WTC11 (cell line): Measurements from ENCODE around the gene AKTIP. TPM values are rescaled to one million over a fixed set of nuclear protein-coding genes. Genes with fewer than 3 reads are reported as not detected.

Experiments
- ATAC-seq: fragments of 200-7000 bp; cut with Tn5 transposase; 2 replicates; pipeline ENCODE4 v1.10.0; 2021; ENCODE audit warnings: mild to moderate bottlenecking, moderate library complexity
- CTCF ChIA-PET: fragments of 300-600 bp; sonication (Branson Sonifier 250); formaldehyde crosslinking; loops from one replicate; lab custom pipeline; 2021; ENCODE audit warnings: antibody characterized with exemption; lab: Charles Lee
- POLR2A ChIA-PET: fragments of 350-600 bp; sonication (Branson Sonifier 250); formaldehyde crosslinking; loops from one replicate; lab custom pipeline; 2021; ENCODE audit warnings: antibody characterized with exemption; lab: Charles Lee
- DNase-seq: peaks from one replicate; pipeline ENCODE4 v3.0.0; 2021; ENCODE audit warnings: low spot score
- H3K27ac Mint-ChIP-seq: 2 replicates; pipeline ENCODE4 v1.8.0; 2021; ENCODE audit warnings: mixed read lengths
- H3K27me3 Mint-ChIP-seq: 2 replicates; pipeline ENCODE4 v1.8.0; 2021; ENCODE audit warnings: low read depth, mild to moderate bottlenecking, moderate library complexity, mixed read lengths
- H3K36me3 Mint-ChIP-seq: 2 replicates; pipeline ENCODE4 v1.8.0; 2021; ENCODE audit warnings: mixed read lengths
- H3K4me1 Mint-ChIP-seq: 2 replicates; pipeline ENCODE4 v1.8.0; 2022; ENCODE audit warnings: mixed read lengths
- H3K4me3 Mint-ChIP-seq: 2 replicates; pipeline ENCODE4 v1.8.0; 2021; ENCODE audit warnings: mild to moderate bottlenecking, moderate library complexity, mixed read lengths
- H3K9me3 Mint-ChIP-seq: 2 replicates; pipeline ENCODE4 v1.8.0; 2021; ENCODE audit warnings: mixed read lengths
- AR ChIP-seq: fragments of 250-450 bp; sonication (Bioruptor Pico); IDR thresholded peaks from 2 replicates; pipeline ENCODE4 v1.9.0; 2021; ENCODE audit warnings: mild to moderate bottlenecking
- ARID4B ChIP-seq: sonication (generic); formaldehyde crosslinking; IDR thresholded peaks from 2 replicates; pipeline ENCODE4 v1.8.0; 2023; ENCODE audit warnings: missing genetic modification reagents, mild to moderate bottlenecking, borderline replicate concordance
- CBFB ChIP-seq: sonication (generic); formaldehyde crosslinking; IDR thresholded peaks from 2 replicates; pipeline ENCODE4 v1.8.1; 2022; ENCODE audit warnings: mild to moderate bottlenecking, low read depth, missing genetic modification reagents
- CTCF ChIP-seq: fragments of 200-600 bp; IDR thresholded peaks from 2 replicates; pipeline ENCODE4 v1.8.0; 2022; ENCODE audit warnings: antibody characterized with exemption
- FOXK1 ChIP-seq: sonication (generic); formaldehyde crosslinking; IDR thresholded peaks from 2 replicates; pipeline ENCODE4 v1.8.0; 2022; ENCODE audit warnings: mild to moderate bottlenecking, moderate library complexity, missing genetic modification reagents
- JAZF1 ChIP-seq: fragments of 250-450 bp; sonication (Bioruptor Pico); IDR thresholded peaks from 2 replicates; pipeline ENCODE4 v1.9.0; 2021; ENCODE audit warnings: moderate library complexity, mild to moderate bottlenecking, inconsistent platforms
- JUN ChIP-seq: sonication (generic); formaldehyde crosslinking; IDR thresholded peaks from 2 replicates; pipeline ENCODE4 v1.8.0; 2023; ENCODE audit warnings: mild to moderate bottlenecking, missing genetic modification reagents
- MAX ChIP-seq: sonication (generic); formaldehyde crosslinking; IDR thresholded peaks from 2 replicates; pipeline ENCODE4 v1.8.0; 2022; ENCODE audit warnings: mild to moderate bottlenecking, missing genetic modification reagents
- NFYB ChIP-seq: sonication (generic); formaldehyde crosslinking; conservative IDR thresholded peaks from 2 replicates; pipeline ENCODE4 v1.8.0; 2022; ENCODE audit warnings: low read depth, missing genetic modification reagents
- NR2C2 ChIP-seq: sonication (generic); formaldehyde crosslinking; IDR thresholded peaks from 2 replicates; pipeline ENCODE4 v1.8.0; 2022; ENCODE audit warnings: mild to moderate bottlenecking, missing genetic modification reagents
- OVOL2 ChIP-seq: fragments of 250-450 bp; sonication (Bioruptor Pico); IDR thresholded peaks from 2 replicates; pipeline ENCODE4 v1.9.0; 2021; ENCODE audit warnings: mild to moderate bottlenecking, borderline replicate concordance
- SMAD4 ChIP-seq: sonication (generic); formaldehyde crosslinking; IDR thresholded peaks from 2 replicates; pipeline ENCODE4 v1.8.0; 2022; ENCODE audit warnings: mild to moderate bottlenecking, missing genetic modification reagents
- TP53 ChIP-seq: sonication (generic); formaldehyde crosslinking; IDR thresholded peaks from 2 replicates; pipeline ENCODE4 v1.8.1; 2023; ENCODE audit warnings: mild to moderate bottlenecking, missing genetic modification reagents
- ZBTB21 ChIP-seq: sonication (generic); formaldehyde crosslinking; IDR thresholded peaks from 2 replicates; pipeline ENCODE4 v1.8.1; 2023; ENCODE audit warnings: mild to moderate bottlenecking, missing genetic modification reagents, borderline replicate concordance
- ZNF121 ChIP-seq: sonication (generic); formaldehyde crosslinking; IDR thresholded peaks from 2 replicates; pipeline ENCODE4 v1.8.0; 2023; ENCODE audit warnings: missing genetic modification reagents
- ZNF232 ChIP-seq: sonication (generic); formaldehyde crosslinking; IDR thresholded peaks from 2 replicates; pipeline ENCODE4 v1.8.0; 2022; ENCODE audit warnings: mild to moderate bottlenecking, missing genetic modification reagents
- ZNF263 ChIP-seq: sonication (generic); formaldehyde crosslinking; IDR thresholded peaks from 2 replicates; pipeline ENCODE4 v1.8.1; 2022; ENCODE audit warnings: low read depth, mild to moderate bottlenecking, moderate library complexity, missing genetic modification reagents
- ZNF317 ChIP-seq: sonication (generic); formaldehyde crosslinking; IDR thresholded peaks from 2 replicates; pipeline ENCODE4 v1.8.1; 2023; ENCODE audit warnings: low read depth, mild to moderate bottlenecking, moderate library complexity, missing genetic modification reagents, borderline replicate concordance
- ZNF512 ChIP-seq: sonication (generic); formaldehyde crosslinking; IDR thresholded peaks from 2 replicates; pipeline ENCODE4 v1.8.1; 2022; ENCODE audit warnings: missing genetic modification reagents, borderline replicate concordance
- ZSCAN18 ChIP-seq: fragments of 250-450 bp; sonication (Bioruptor Pico); IDR thresholded peaks from 2 replicates; pipeline ENCODE4 v2.1.2; 2022; ENCODE audit warnings: mild to moderate bottlenecking, moderate library complexity
- total RNA-seq: library from RNA; stranded (reverse); gene quantifications from 3 replicates; pipeline ENCODE4 v1.2.3, GENCODE V29; 2021

AKTIP gene
- total RNA-seq, 1 experiment from 2014 or later = 19.9 TPM

GRCh38 chr16:53502331-53503269 is at the start of gene AKTIP (continued):
- 0 out of 2 replicates have a peak, but pooled peaks have one; percentile 46 for TF ChIP-seq JUN (CRISPR knock-in tag)
- peak; percentile 56; the same call in 1 of the 2 replicates for TF ChIP-seq ZNF121 (CRISPR knock-in tag)
- TF ChIP-seq CBFB (CRISPR knock-in tag) = no peak
- peak; percentile 61; the same call in 1 of the 2 replicates for TF ChIP-seq ARID4B (CRISPR knock-in tag)
- TF ChIP-seq ZNF232 = 0 out of 2 replicates have a peak, but pooled peaks have one; percentile 66
- no peak for TF ChIP-seq SMAD4 (CRISPR knock-in tag)
- no peak for TF ChIP-seq NR2C2 (CRISPR knock-in tag)
- TF ChIP-seq, all 79 proteins: peak for 6

GRCh38 chr16:53549970-53550690 is 47.1 kb upstream of the AKTIP start:
- H3K27ac Mint-ChIP-seq = no peak overlapping the region
- no peak overlapping the region for H3K4me3 Mint-ChIP-seq
- CTCF ChIA-PET = interaction anchor here (0.6 to 1.9 kb wide), 54 partner anchors 9 to 1708 kb away, joined by 3 to 15 read pairs (median 4); partner anchors contain the start of genes AKTIP, FTO, IRX3 and RPGRIP1L
- TF ChIP-seq CTCF = 0 out of 2 replicates have a peak, but pooled peaks have one; percentile 13
- no peak for TF ChIP-seq NFYB (CRISPR knock-in tag)
- no peak for TF ChIP-seq JAZF1 (CRISPR knock-in tag)
- 0 out of 2 replicates have a peak, but pooled peaks have one; percentile 25 for TF ChIP-seq ZNF512 (CRISPR knock-in tag)
- no peak for TF ChIP-seq ZNF317
- no peak for TF ChIP-seq AR (CRISPR knock-in tag)
- TF ChIP-seq TP53 (CRISPR knock-in tag) = no peak
- no peak for TF ChIP-seq ZBTB21 (CRISPR knock-in tag)
- TF ChIP-seq MAX (CRISPR knock-in tag) = peak; percentile 91
- TF ChIP-seq OVOL2 (CRISPR knock-in tag) = no peak
- TF ChIP-seq FOXK1 (CRISPR knock-in tag) = no peak
- no peak for TF ChIP-seq ZSCAN18 (CRISPR knock-in tag)
- no peak for TF ChIP-seq ZNF263 (CRISPR knock-in tag)

More at GRCh38 chr16:53549970-53550690, 47.1 kb upstream of the AKTIP start:
- H3K27me3 Mint-ChIP-seq = peaks cover 25% of the 10 kb centered on the region
- no peaks in the 10 kb centered on the region for H3K9me3 Mint-ChIP-seq
- ATAC-seq = peak; percentile 65
- H3K36me3 Mint-ChIP-seq = no peaks in the 10 kb centered on the region
- DNase-seq = peak; percentile 47
- peaks cover 28% of the 10 kb centered on the region for H3K4me1 Mint-ChIP-seq
- POLR2A ChIA-PET = no interaction called here
